GM19452 (cell line): ENCODE data around the gene RPL10.

Source experiments
- ATAC-seq: cut with Tn5 transposase; IDR thresholded peaks from one replicate; pipeline ENCODE4 v1.9.1; 2021; ENCODE audit not compliant: unreplicated experiment

RPL10 gene

DNA sequence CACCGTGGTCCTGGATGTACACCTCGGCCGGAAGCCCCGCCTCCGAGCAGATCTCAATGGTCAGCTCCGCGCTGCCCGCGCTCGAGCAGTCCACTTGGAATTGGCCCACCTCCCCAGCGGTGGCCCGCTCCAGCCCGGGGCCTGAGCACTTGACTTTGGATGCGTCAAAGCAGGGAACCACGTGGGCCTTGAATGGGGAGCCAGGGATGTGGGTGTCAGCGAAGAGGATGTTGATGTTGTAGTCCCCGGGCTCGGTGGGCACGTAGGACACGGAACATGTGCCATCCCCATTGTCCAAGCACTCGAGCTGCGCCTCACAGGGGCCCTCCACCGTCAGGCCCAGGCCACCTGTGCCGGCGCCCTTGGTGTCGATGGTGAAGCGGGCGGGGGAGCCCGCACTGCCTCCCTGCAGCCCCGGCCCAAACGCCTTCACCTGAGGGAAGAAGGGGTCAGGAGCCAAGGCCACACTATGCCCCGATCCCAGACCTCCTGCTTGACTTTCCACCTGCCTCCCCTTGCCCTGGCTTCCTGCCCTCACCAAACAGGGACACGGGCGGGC is 37.9 kb upstream of the RPL10 start:
- ATAC-seq: no peak

GRCh38 chrX:154362085-154362742 is 36.0 kb upstream of the RPL10 start:
- ATAC-seq: no peak

DNA sequence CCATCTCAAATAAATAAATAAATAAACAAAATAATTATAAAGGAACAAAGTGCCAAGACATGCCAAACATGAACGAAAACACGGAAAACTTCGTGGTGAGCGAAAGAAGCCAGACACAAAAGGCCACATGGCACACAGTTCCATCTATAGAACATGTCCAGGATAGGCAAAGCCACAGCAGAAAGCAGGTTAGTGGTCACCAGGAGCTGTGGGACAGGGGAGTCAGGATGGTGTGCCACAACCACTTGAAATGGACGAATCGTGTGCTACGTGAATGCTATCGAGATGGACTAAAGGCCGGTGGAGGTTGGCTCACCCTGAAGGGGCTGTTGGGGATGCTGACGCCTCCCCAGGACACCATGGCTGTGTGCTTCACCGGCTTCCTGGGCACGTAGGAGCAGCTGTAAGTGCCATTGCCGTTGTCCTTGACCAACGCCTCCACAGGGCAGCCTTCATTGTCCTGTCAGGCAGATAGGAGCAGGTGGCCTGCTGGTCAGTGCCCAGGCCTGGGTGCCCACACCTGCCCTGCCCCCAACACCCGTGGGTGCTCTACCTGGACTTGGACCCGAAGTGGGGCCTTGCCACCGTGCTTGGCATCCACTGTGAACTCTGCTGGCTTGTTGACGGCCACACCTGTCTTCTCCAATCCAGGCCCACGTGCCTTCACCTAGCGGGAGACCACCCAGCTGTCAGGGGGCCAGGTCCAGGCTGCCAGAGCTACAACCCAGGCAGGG is 34.3 kb upstream of the RPL10 start:
- ATAC-seq: no peak

DNA sequence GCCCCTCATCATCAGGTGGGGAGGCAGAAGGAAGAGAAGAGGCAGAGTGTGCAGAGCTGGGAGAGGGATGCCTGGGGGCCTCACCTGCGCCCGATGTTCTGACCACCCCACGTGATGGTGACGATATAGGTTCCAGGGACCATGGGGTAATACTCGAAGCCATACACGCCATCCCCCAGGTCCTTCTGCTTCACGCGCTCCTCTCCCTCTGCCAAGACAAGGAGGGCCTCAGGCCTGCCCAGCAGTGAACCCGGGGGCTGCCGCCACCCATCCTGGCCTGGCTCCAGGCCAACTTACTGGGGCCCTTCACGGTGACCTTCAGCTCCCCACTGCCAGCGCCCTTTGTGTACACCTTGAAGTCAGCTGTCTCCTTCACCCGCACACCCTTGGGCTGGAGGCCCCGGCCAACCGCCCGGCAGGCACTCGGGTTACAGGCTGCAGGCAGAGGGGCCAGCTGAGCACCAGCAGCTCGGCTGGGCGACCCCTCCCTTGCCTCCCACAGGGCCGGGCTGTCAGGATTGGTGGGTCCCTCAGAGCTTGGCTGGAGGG is 33.1 kb upstream of the RPL10 start:
- ATAC-seq: no peak

GRCh38 chrX:154365997-154366665 is 32.0 kb upstream of the RPL10 start:
- no peak for ATAC-seq

- ATAC-seq: no peak
Measured at GRCh38 chrX:154366666-154367055, 31.5 kb upstream of the RPL10 start.

DNA sequence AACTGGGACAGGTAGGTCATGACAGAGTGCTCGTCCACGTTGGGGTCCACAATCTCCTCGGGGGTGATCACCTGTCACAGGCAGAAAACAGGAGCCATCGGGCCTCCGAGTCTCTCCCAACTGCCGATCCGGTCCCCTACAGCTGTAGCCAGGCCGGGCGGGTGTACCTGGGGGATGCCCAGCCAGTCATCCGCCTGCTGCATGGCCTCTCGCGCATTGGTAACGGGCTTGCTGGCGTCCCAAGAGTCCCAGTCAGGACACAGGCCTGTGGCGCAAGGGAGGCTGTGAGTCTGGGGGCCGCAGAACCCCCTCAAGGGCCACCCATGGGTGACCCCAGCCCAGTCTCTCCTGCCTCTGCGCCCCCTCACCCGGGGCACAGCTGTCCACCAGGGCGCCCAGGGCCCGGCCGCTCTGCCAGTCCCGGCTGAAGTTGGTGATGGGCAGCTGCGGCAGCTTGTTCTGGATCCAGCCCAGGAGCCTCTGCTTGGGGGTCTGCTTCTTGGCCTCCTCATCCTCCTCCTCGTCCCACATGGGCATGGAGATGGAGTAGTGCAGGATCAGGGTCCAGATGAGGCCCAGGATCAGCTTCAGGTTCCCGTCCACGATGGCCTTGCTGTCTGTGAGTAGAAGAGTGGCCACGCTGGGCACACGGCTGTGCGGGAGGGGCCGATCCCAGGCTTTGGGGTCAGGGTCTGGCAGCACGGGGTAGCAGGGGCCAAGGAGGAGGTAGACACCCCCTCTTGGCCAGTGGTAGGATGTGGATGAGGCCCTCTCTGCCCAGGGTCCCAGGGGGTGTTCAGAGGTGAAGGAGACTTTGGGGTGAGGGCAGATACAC is 30.5 kb upstream of the RPL10 start:
- no peak for ATAC-seq

DNA sequence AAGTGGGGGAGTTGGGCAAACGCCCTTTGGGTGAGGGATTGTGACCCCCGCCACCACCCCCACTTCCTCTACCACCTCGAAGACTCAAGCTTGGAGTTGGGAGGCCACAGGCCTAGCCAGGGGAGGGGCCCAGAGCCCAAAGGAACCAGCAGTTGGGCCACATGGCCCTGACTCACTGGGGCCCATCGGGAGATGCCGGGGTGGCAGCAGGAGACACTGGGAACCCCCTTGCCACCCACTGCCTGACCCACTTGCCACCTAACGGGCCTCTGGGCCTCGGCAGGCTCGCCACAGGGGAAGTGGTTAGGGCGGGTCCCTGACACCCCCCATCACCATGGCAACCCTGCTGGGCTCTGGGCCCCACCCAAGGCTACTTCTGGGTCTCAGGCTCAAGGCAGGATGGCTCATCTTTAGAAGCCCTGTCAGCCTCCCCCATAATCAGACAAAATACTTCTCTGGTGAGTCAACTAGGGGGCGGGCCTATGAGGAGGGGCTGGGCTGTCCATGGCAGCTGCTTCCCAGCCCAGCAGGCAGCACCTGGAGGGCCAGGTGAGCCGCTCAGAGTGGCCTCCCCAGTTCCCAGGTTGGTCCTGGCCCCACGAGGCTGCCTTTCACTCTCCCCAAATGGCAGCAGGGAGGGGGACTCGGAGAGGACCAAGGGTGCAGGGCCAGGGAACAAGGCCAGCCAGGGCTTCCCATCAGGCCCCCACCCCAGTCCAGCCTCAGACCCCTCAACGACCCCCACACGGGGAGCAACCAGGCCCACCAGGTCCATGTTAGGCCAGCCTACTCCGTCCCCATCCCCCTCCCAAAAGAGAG is 29.3 kb upstream of the RPL10 start:
- no peak for ATAC-seq

DNA sequence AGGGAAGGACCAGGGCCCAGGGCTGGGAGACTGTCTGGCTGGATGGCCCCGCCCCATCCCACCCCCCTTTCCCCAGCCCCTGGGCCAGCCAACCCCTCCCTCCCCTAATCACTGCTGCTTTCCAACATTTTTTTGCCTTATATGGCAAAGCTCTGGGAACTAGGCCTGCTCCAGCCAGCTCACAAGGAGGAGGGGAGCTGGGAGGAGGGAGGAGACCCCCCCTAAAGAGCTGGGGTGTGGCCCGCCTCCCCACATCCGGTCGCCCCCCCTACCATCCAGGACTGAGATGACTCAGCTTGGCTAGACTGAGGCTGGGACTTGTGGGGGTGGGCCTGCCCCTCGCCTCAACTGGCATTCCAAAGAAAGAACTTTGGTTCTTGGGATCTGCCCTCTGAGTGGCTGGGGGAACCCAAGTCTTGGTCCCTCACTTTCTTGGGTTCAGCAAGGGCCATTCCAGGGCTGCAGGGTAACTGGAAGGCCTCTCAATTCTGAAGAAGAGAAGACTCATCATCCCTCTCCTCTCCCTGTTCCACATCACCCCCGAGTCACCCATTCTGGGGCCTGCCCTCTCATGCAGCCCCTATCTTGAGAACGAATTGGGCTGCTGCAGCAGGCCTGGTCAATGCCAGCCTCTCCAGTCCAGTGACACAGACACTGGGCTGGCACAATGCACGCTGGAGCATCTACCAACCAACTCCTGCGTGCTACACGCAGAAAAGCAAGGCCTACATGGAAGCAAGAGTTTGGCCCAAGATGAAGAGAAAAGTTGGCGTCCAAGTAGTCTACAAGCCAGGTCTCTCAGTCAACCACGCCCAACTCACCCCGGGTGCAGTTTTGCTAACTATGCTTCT is 28.5 kb upstream of the RPL10 start:
- no peak for ATAC-seq

- ATAC-seq: no peak
Measured at GRCh38 chrX:154370300-154371016, 27.7 kb upstream of the RPL10 start.

DNA sequence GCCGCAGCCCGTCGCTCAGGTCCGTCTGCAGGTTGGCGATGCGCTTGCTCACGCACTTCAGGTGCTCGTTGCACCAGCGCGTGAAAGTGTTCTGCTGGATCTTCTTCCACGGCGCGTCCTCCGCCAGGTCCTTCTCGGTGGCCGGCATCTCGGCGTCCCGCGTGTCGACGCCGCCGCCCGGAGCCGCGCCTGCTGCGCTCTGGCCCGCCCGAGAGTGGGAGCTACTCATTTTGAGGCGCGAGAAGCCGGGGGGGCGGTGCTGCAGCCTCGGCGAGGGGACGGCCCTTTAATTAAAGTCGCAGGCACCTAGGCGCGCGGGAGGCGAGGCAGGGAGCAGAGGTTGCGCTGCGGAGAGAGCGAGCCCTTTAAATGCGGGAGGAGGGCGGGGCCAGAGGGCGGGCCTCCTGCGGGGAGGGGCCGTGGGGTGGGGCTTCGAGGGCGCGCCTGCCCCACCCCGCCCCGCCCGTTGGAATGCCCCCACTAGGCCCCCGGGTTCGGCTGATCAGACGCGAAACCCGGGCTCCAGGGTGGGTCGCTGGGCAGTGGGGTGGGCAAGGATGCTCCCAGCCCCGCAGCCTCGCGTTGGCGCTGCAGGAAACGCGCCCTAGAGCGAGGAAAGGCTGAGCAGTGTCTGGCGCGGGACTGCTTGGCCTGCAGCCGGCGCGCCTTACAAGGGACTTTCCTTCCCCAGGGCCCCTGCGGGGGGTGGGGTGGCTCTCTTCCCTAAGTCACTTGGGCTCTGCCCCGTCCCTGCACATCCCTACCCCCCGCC is 27.0 kb upstream of the RPL10 start:
- peak; percentile 55 for ATAC-seq

DNA sequence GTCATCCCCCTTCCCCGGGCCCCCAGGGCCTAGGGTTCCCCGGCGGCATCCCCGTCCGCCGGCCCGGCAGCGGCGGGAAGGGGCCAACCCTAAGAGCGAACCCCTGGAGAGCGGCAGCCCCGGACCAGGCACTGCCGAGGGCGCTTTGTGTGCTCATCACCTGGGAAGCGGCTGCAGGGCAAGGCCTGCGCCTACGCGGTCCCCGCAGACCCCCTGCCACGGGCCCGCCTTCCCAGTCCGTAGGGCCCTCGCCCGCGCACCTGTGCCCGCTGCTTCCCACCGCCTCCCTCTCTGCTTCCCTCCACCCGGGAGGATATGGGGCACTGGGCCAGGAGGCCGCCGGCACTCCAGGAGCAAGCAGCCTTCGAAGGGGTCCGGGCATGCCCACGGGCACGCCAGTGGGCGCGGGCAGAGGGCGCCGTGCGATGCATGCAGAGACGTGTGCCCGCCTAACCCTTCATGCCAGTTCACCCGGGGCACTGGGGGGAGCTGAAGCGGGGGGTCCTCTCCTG is 26.3 kb upstream of the RPL10 start:
- peak; percentile 10 for ATAC-seq

DNA sequence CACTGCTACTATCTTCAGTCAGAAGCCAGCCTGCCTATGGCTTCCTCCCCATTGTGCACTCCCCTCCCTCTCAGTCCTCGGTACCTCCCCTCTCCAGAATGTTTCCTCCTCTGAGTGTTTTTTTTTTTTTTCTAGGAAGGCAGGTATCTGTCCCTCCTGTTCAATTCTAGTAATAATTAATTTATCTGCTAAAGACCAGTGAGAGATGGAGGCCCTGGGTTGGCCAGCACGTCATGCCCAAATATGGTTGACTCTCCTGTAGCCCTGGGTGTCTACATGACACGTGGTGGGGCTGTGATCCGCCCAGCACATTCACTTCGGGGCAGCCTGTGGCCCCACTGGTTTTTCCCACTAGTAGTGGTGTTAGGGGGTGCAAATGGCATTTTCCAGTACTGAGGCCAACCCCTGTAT is 25.6 kb upstream of the RPL10 start:
- ATAC-seq: no peak

- ATAC-seq: no peak
Measured at GRCh38 chrX:154373340-154374306, 24.6 kb upstream of the RPL10 start.

DNA sequence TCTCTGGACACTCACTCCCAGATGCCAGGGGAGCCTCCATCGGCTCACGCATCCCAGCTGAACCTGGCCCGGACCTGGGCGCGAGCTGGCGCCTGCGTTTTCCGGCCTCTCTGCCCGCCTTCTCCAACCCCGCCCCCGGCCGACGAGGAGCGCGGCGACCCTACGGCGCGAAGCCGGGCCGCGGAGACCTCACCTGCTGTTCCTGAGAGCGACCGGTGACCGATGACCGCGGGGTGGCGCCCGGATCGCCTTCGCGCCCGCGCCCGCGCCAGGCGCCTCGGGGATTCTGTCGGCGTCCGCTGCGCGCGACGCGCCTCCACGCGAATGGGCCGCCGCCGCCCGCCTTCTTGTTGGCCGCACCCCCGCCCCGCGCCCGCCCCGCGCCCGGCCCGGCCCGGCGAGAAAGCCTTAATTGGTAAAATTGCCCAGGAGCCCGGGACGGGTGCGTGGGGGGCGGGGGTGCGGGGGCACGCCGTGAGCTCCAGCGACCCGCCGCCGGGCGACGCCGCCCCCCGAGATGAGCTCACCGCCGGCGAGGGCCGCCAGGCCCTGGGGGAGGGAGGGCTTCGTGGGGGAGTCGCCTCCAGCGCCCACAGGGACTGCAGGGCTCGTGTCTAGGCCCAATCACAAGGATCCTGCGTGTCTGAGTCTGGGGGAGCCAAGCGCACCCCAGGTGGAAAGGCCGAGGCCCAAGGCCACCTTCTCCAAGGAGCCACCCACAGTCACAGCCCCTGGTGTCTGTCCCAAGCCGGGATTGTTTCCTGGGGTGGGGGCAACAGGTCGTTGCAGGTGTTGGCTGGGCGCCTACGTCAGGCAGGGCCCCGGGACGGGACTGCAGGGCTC is 23.6 kb upstream of the RPL10 start, which contains the start of gene FLNA:
FLNA (minus strand) TSS at position 322 of the 843 bp plus-strand sequence. CDS start 3,389 bp downstream, outside the sequence.
- ATAC-seq: no peak
